Ascending aorta (tissue), 2 donors: ENCODE data around the gene ENO1. TPM values are rescaled to one million over a fixed set of nuclear protein-coding genes. Genes with fewer than 3 reads are reported as not detected.

Source experiments
- DNase-seq, 2 donors: peaks; one replicate each; pipeline ENCODE4 v3.0.0-alpha.2; 2019; ENCODE audit warnings: low spot score in 2 of 2
- H3K27ac ChIP-seq, 2 donors: fragments of 200-600 bp; sonication (generic); one replicate each; pipeline ENCODE4 v1.5.1; 2016 to 2017; ENCODE audit warnings: mild to moderate bottlenecking in 1 of 2
- H3K27me3 ChIP-seq: fragments of 200-600 bp; sonication (generic); one replicate; pipeline ENCODE4 v1.5.1; 2017
- H3K36me3 ChIP-seq, 2 donors: fragments of 200-600 bp; sonication (generic); one replicate each; pipeline ENCODE4 v1.5.1; 2016
- H3K4me1 ChIP-seq, 2 donors: fragments of 200-600 bp; sonication (generic); one replicate each; pipeline ENCODE4 v1.5.1; 2016 to 2017; ENCODE audit warnings: mild to moderate bottlenecking in 1 of 2
- H3K4me3 ChIP-seq, 2 donors: fragments of 200-600 bp; sonication (generic); one replicate each; pipeline ENCODE4 v1.5.1; 2016 to 2017; ENCODE audit warnings: mild to moderate bottlenecking in 1 of 2
- H3K9me3 ChIP-seq, 2 donors: fragments of 200-600 bp; sonication (generic); one replicate each; pipeline ENCODE4 v1.5.1; 2016
- CTCF ChIP-seq, 3 experiments: fragments of 200-600 bp in 2 of 3; fragments of 450-650 bp in 1 of 3; sonication (generic) in 2 of 3; IDR thresholded peaks; one replicate each; pipeline ENCODE4 v1.5.1; 2016 to 2019; ENCODE audit warnings: antibody characterized with exemption in 3 of 3, mild to moderate bottlenecking in 1 of 3, moderate library complexity in 1 of 3
- intact Hi-C: fragments of 100-400 bp; cut with DNase I; formaldehyde crosslinking; loops from one replicate; pipeline ENCODE4 v1.15.1; 2023
- total RNA-seq: library from RNA; depleted of rRNA; stranded (reverse); fragments of >200 nt; gene quantifications from one replicate; pipeline ENCODE4 v1.1.0, GENCODE V29; 2016

Gene ENO1
- total RNA-seq, 1 donor from 2014 or later: 637 TPM

DNA sequence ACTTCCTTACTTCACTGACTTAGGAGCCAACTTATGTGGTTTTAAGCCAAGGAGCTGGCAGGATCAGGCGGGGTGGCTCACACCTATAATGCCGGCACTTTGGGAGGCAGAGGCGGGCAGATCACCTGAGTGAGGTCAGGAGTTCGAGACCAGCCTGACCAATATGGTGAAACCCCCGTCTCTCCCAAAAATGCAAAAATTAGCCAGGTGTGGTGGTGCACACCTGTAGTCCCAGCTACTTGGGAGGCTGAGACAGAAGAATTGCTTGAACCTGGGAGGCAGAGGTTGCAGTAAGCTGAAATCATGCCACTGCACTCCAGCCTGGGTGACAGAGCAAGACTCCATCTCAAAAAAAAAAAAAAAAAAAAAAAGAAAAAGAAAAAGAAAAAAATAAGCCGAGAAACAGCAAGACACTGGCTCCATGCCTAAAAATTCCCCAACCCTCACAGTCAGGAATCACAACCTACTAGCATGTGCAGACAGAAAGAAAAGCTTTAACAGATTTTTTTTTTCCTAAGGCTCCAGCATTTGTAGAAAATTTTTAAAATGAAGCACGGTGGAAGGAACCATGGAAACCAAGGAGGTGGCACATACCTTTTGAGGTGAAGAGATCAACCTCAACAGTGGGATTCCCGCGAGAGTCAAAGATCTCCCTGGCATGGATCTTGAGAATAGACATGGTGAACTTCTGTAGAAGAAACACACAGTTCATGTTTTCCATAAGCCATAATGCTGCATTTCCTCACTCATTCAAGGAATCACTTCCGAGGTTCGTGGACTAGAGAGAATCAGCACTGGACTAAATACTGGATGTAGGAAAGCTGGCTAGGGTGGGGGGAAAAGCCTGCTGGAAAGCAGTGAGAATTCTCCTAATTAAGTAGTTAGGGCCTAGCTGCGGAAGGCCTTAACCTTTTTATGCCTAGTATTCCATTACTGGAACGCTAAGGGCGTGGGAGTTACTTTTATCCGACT, 4.0 kb downstream of the ENO1 start:
- Histone ChIP-seq H3K27me3 (no peaks in the 10 kb centered on the region), H3K36me3 (peaks cover 36 to 44% of the 10 kb centered on the region in 2 donors), H3K27ac (peak overlapping the region; percentile 45 to 96), H3K4me3 (peak overlapping the region in 1 of 2 donors; percentile 33), H3K9me3 (no peaks in the 10 kb centered on the region), H3K4me1 (peaks cover 27 to 46% of the 10 kb centered on the region in 2 donors)
- TF ChIP-seq CTCF (IDR thresholded peaks at IDR 0.05): no peak
- intact Hi-C loops: loop anchor here (5.0 kb wide), 1 partner anchor 113 kb away; no protein-coding TSS in a partner anchor
- DNase-seq: no peak

- no peak for TF ChIP-seq CTCF (IDR thresholded peaks at IDR 0.05)
- Histone ChIP-seq H3K9me3 (no peaks in the 10 kb centered on the region), H3K36me3 (peaks cover 45 to 52% of the 10 kb centered on the region in 2 donors), H3K27me3 (no peaks in the 10 kb centered on the region), H3K27ac (peak overlapping the region; percentile 45 to 96), H3K4me3 (peak overlapping the region in 1 of 2 donors; percentile 38), H3K4me1 (peaks cover 27 to 43% of the 10 kb centered on the region in 2 donors)
- intact Hi-C loops: loop anchor here (5.0 kb wide), 1 partner anchor 114 kb away; no protein-coding TSS in a partner anchor
- peak; percentile 85 to 95 for DNase-seq
These were observed 4.8 kb downstream of the ENO1 start for GRCh38 chr1:8873506-8874229.

DNA sequence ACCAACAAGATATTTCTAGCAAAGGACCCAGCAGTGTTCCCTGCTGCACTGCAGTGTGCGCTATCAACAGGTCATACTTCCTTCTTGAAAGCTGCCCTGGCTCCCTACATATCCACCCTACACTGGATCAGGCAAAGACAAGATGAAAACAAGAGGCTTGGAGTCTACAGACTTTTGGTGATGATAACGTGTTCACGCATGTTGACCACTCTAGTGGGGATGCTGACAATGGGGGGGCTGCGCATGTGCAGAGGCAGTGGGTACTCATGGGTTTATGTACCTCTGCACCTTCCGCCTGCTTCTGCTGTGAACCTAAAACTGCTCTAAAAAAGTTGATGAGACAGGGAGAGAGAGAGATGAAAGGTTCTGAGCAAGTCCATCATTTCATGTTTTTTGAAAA, 5.5 kb downstream of the ENO1 start:
- no peaks in the 10 kb centered on the region for H3K27me3 ChIP-seq
- TF ChIP-seq CTCF (IDR thresholded peaks at IDR 0.05): no peak
- DNase-seq: no peak
- intact Hi-C loops: loop anchor here (5.0 kb wide), 1 partner anchor 114 kb away; no protein-coding TSS in a partner anchor
- H3K4me3 ChIP-seq: peak overlapping the region in 1 of 2 donors; percentile 38
- H3K36me3 ChIP-seq: peaks cover 50 to 59% of the 10 kb centered on the region in 2 donors
- no peaks in the 10 kb centered on the region for H3K9me3 ChIP-seq
- H3K27ac ChIP-seq: peak overlapping the region in 1 of 2 donors; percentile 96
- H3K4me1 ChIP-seq: peaks cover 27 to 43% of the 10 kb centered on the region in 2 donors

- H3K27ac ChIP-seq: no peak overlapping the region
- H3K4me1 ChIP-seq: peaks cover 27 to 40% of the 10 kb centered on the region in 2 donors
- H3K36me3 ChIP-seq: peaks cover 60 to 69% of the 10 kb centered on the region in 2 donors
- no peaks in the 10 kb centered on the region for H3K9me3 ChIP-seq
- H3K27me3 ChIP-seq: no peaks in the 10 kb centered on the region
- no peak for TF ChIP-seq CTCF (IDR thresholded peaks at IDR 0.05)
- intact Hi-C loops: loop anchor here (5.0 kb wide), 1 partner anchor 115 kb away; no protein-coding TSS in a partner anchor
- H3K4me3 ChIP-seq: no peak overlapping the region
- no peak for DNase-seq
These were observed 6.5 kb downstream of the ENO1 start for GRCh38 chr1:8871965-8872399.

- intact Hi-C loops: loop anchor here (5.0 kb wide), 1 partner anchor 116 kb away; no protein-coding TSS in a partner anchor
- Histone ChIP-seq H3K4me1 (peaks cover 27 to 37% of the 10 kb centered on the region in 2 donors), H3K27me3 (no peaks in the 10 kb centered on the region), H3K9me3 (no peaks in the 10 kb centered on the region), H3K36me3 (peaks cover 65 to 74% of the 10 kb centered on the region in 2 donors), H3K27ac (no peak overlapping the region), H3K4me3 (no peak overlapping the region)
- no peak for TF ChIP-seq CTCF (IDR thresholded peaks at IDR 0.05)
- no peak for DNase-seq
These were observed 6.9 kb downstream of the ENO1 start for GRCh38 chr1:8871539-8871935.
